ENCODE results near the gene ZBTB11. TPM values are rescaled to one million over a fixed set of nuclear protein-coding genes. Genes with fewer than 3 reads are reported as not detected.

Gene ZBTB11
- total RNA-seq, 1 experiment from 2014 or later, result 20.4 TPM

GRCh38 chr3:101618726-101619125 is 58.2 kb downstream of the ZBTB11 start (continued):
- TF ChIP-seq TCF7L2 (IDR thresholded peaks at IDR 0.05; ENCODE audit: borderline replicate concordance, extremely low read depth, insufficient read depth, insufficient read length), result no peak

- intact Hi-C loops (cut with micrococcal nuclease), result no loop called here
- H3K4me1 ChIP-seq (ENCODE audit: control insufficient read depth in 1 of 2, insufficient read depth in 2 of 2, low read length in 2 of 2), result no peaks in the 10 kb centered on the region
- TF ChIP-seq YY1 (IDR thresholded peaks at IDR 0.05; ENCODE audit: extremely low read depth, insufficient replicate concordance, low read depth, low read length) (no peak), EZH2phosphoT487 (IDR thresholded peaks at IDR 0.05; ENCODE audit: borderline replicate concordance) (no peak), ZFX (IDR thresholded peaks at IDR 0.05) (no peak), REST (IDR thresholded peaks at IDR 0.05; ENCODE audit: low read depth) (no peak), CEBPB (IDR thresholded peaks at IDR 0.05; ENCODE audit: low read depth) (no peak), EZH2 (IDR thresholded peaks at IDR 0.05) (no peak), JUND (IDR thresholded peaks at IDR 0.05) (no peak), POLR2AphosphoS5 (IDR thresholded peaks at IDR 0.05; ENCODE audit: low read depth, low read length) (no peak), POLR2A (IDR thresholded peaks at IDR 0.05; ENCODE audit: borderline replicate concordance, extremely low read depth, insufficient read depth, insufficient read length) (no peak), CBX3 (IDR thresholded peaks at IDR 0.05; ENCODE audit: low read depth) (no peak), FOSL1 (IDR thresholded peaks at IDR 0.05; ENCODE audit: low read depth) (no peak), ZNF274 (IDR thresholded peaks at IDR 0.05; ENCODE audit: low read depth, low read length) (no peak), ZBTB33 (IDR thresholded peaks at IDR 0.05; ENCODE audit: extremely low read depth, insufficient replicate concordance, low read length) (no peak), CTCF (IDR thresholded peaks at IDR 0.05 in 2 of 3, conservative IDR thresholded peaks at IDR 0.05 in 1 of 3; ENCODE audit: borderline replicate concordance in 1 of 3, insufficient read depth in 1 of 3, low read depth in 2 of 3, low read length in 2 of 3) (no peak), TCF7L2 (IDR thresholded peaks at IDR 0.05; ENCODE audit: borderline replicate concordance, extremely low read depth, insufficient read depth, insufficient read length) (no peak), ATF3 (IDR thresholded peaks at IDR 0.05) (no peak)
- no peak overlapping the region for H2AFZ ChIP-seq (ENCODE audit: low read depth, low read length, poor library complexity, severe bottlenecking)
- H3K27ac ChIP-seq (ENCODE audit: low read depth, low read length), result no peak overlapping the region
- H3K4me3 ChIP-seq (replicated peaks in 1 of 2; ENCODE audit: low read depth in 1 of 2, low read length in 2 of 2), result no peak overlapping the region
- no peaks in the 10 kb centered on the region for H3K36me3 ChIP-seq (ENCODE audit: control insufficient read depth in 1 of 2, insufficient read depth in 2 of 2, low read length in 2 of 2)
- ChIA-PET CTCF (no interaction called here), RAD21 (ENCODE audit: low non-redundant PET in 1 of 2, low total read pairs in 2 of 2, uncharacterized antibody in 2 of 2, unreplicated experiment in 2 of 2) (no interaction called here), POLR2A (no interaction called here)
- ATAC-seq (no peak), DNase-seq (ENCODE audit: low read depth, low spot score) (no peak)
- no peaks in the 10 kb centered on the region for H3K27me3 ChIP-seq (ENCODE audit: insufficient read depth, low read length)
- BruUV-seq (replicated peaks), result no TSS peak
- H3K9me3 ChIP-seq (ENCODE audit: control insufficient read depth in 1 of 2, insufficient read depth in 1 of 2, low read depth in 1 of 2, low read length in 2 of 2), result no peaks in the 10 kb centered on the region
- no peaks in the 10 kb centered on the region for H4K20me1 ChIP-seq (ENCODE audit: insufficient read depth)
- no peak overlapping the region for H3K9ac ChIP-seq (ENCODE audit: low read length)
- H3K4me2 ChIP-seq (ENCODE audit: low read length), result no peak overlapping the region
- H3K79me2 ChIP-seq (ENCODE audit: insufficient read depth, low read length), result no peaks in the 10 kb centered on the region
- H3K9me2 ChIP-seq (ENCODE audit: insufficient read depth), result no peaks in the 10 kb centered on the region
Observed at GRCh38 chr3:101617478-101617877, 59.5 kb downstream of the ZBTB11 start.
